Measurements from ENCODE around the gene PLA2G4F.

The PLA2G4F gene

GRCh38 chr15:42157981-42158765, 1.7 kb upstream of the PLA2G4F start:
- TF ChIP-seq POLR2A (IDR thresholded peaks at IDR 0.05; ENCODE audit: low read length) = peak; percentile 13
- no peak for TF ChIP-seq GATA1 (IDR thresholded peaks at IDR 0.05; ENCODE audit: low read depth, low read length)
- no peak for DNase-seq

- TF ChIP-seq POLR2A (IDR thresholded peaks at IDR 0.05; ENCODE audit: low read length) = no peak
- no peak for TF ChIP-seq GATA1 (IDR thresholded peaks at IDR 0.05; ENCODE audit: low read depth, low read length)
- DNase-seq = no peak
Observed at GRCh38 chr15:42157381-42157780, 945 bp upstream of the PLA2G4F start.

- TF ChIP-seq GATA1 (IDR thresholded peaks at IDR 0.05; ENCODE audit: low read depth, low read length) (no peak), POLR2A (IDR thresholded peaks at IDR 0.05; ENCODE audit: low read length) (no peak)
- DNase-seq = no peak
Observed at GRCh38 chr15:42155546-42156242, 742 bp downstream of the PLA2G4F start.

GRCh38 chr15:42154956-42155355, 1.5 kb downstream of the PLA2G4F start:
- DNase-seq = no peak
- TF ChIP-seq POLR2A (IDR thresholded peaks at IDR 0.05; ENCODE audit: low read length) = no peak

DNA sequence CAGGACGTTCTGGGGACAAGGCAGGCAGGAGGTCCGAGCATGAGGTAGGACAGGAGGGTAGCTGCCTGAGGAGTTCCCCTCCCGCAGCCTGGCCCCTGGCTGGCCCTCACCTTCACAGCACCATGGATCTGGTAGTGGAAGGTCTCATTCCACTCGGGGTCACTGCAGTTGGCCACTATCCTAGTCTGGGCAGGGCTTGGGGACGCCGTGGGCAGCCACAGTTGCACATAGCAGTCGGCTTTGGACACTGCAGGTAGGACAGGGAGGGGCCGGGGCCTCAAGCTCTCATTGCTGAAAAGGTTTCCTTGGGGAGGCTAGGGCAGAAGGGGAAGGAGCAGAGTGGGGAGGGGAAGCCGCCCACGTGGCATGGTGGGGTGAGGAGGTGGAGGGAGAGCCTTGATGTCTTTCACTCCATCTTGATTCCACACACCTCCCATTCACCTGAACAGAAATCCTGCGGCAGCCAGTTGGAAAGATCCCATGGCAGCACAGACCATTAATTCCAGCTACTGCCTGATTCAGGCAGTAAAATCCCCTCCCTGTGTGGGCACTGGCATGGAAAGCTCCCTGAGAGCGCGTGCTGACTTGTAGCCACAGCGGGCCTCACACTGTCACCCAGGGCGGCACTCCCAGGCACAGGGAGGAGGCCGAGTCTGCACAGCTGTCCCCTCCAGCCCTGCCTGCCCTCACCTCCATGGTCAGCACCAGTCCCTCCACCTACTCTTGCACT, 2.1 kb downstream of the PLA2G4F start:
- DNase-seq = no peak
- no peak for TF ChIP-seq GATA1 (IDR thresholded peaks at IDR 0.05; ENCODE audit: low read depth, low read length)
- no peak for TF ChIP-seq POLR2A (IDR thresholded peaks at IDR 0.05; ENCODE audit: low read length)

DNA sequence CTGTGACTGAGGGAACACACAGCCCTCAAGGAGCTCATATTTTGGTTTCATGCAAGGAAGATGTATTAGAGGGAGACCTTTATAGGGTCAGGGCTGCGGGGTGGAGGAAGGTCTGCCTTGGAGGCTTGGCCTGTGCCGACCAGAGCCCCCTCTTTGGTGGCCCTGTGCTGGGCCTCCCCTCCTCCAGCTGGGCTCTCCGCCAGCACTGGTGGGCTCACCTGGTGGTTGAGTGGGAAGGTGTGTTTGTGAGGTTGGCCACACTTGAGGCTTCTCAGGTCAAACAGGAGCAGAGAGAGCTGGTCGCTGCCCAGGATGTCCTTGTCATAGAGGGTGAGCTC, 2.6 kb downstream of the PLA2G4F start:
- DNase-seq = no peak
- TF ChIP-seq GATA1 (IDR thresholded peaks at IDR 0.05; ENCODE audit: low read depth, low read length) (no peak), POLR2A (IDR thresholded peaks at IDR 0.05; ENCODE audit: low read length) (no peak)

DNA sequence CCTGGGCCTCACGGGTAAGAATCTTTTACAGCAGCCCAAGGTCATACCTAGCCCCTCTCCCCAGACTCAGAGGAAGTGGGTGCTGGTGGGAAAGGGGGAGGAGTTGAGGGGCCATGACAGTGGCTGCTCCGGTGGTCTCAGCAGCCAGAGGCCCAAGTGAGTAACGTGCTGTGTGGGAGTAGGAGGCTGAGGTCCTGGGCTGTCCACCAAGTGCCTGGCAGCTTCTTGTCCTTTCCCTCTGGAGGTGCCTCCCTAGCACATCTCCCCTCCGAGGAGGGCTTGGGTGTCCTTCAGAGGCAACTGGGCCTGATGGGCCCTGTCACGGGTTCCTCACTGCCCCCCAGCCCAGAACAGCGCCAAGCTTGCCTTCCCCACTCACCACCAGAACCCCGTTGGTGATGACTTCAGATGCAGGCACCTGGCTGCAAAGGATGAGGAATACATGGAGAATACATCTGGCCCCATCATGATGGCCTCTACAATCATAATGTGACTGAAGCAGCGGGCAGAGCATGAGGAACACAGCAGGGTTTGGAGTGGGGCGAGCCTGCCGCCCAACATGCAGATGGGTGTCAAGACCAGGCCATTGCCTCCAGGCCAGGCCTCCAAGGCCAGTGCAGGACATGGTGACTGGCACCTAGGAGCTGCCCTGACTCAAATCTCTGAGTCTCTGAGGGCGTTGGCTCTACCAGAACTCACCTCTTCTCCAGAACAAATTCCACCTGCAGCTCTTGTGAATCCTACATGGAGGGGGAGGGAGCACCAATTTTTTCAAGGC, 3.3 kb downstream of the PLA2G4F start:
- DNase-seq = no peak
- TF ChIP-seq POLR2A (IDR thresholded peaks at IDR 0.05; ENCODE audit: low read length) (no peak), GATA1 (IDR thresholded peaks at IDR 0.05; ENCODE audit: low read depth, low read length) (no peak)

DNA sequence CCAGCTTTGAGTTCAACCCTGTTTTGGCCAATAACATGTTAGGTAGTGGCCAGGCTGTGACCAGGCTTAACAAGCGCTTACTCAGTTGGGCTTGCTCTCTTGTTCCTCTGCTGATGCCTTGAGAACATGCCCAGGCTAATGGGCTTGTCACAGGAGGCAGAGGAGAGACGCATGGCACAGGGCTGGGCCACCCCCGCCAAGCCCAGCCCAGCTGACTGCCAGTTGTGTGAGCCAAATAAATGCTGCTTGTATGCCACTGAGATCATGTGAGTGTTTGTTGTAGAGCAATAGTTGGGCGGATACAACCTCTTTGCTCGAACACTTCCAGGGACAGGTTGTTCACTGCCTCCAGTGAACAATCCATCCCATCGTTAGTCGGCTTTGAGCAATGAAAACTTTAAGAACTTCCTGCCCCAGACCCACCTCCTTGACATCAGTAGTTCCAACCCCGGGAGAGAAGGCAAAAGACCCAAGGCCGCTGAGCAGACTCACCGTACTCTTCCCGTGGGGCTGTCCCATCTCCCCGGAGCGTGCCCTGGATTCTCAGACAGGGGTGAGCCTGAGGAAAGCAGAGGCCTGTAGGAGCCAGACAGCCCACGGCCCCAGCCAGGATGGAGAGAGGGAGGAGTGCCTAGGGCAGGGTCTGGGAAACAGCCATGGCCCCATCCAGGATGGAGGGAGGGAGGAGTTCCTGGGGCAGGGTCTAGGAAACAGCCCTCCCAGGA, 4.1 kb downstream of the PLA2G4F start:
- no peak for DNase-seq
- TF ChIP-seq POLR2A (IDR thresholded peaks at IDR 0.05; ENCODE audit: low read length) (no peak), GATA1 (IDR thresholded peaks at IDR 0.05; ENCODE audit: low read depth, low read length) (no peak)

DNA sequence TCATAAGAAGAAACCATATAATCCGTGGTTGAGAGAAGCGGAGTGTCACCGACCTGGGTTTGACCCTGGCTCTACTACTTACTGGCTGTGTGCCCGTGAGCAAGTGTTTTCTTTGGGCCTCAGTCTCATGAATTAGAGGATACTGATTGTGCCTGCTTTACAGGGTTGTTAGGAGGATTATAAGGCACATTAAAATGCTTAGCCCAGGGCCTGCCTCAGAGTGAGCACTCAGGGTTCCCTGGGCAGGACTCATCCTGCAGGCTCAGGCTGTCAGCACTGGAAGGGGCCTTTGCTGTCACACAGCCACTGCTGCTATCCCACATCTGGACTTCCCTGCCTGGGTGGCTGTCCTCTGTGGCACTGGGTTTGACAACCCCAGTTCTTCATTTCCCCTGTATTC, 4.7 kb downstream of the PLA2G4F start:
- TF ChIP-seq GATA1 (IDR thresholded peaks at IDR 0.05; ENCODE audit: low read depth, low read length) (no peak), POLR2A (IDR thresholded peaks at IDR 0.05; ENCODE audit: low read length) (no peak)
- DNase-seq = no peak

- no peak for DNase-seq
- TF ChIP-seq POLR2A (IDR thresholded peaks at IDR 0.05; ENCODE audit: low read length) = no peak
- TF ChIP-seq GATA1 (IDR thresholded peaks at IDR 0.05; ENCODE audit: low read depth, low read length) = no peak
Observed at GRCh38 chr15:42151141-42151561, 5.3 kb downstream of the PLA2G4F start.

- no peak for DNase-seq
- TF ChIP-seq POLR2A (IDR thresholded peaks at IDR 0.05; ENCODE audit: low read length) (no peak), GATA1 (IDR thresholded peaks at IDR 0.05; ENCODE audit: low read depth, low read length) (no peak)
Observed at GRCh38 chr15:42150219-42150970, 6.0 kb downstream of the PLA2G4F start.

DNA sequence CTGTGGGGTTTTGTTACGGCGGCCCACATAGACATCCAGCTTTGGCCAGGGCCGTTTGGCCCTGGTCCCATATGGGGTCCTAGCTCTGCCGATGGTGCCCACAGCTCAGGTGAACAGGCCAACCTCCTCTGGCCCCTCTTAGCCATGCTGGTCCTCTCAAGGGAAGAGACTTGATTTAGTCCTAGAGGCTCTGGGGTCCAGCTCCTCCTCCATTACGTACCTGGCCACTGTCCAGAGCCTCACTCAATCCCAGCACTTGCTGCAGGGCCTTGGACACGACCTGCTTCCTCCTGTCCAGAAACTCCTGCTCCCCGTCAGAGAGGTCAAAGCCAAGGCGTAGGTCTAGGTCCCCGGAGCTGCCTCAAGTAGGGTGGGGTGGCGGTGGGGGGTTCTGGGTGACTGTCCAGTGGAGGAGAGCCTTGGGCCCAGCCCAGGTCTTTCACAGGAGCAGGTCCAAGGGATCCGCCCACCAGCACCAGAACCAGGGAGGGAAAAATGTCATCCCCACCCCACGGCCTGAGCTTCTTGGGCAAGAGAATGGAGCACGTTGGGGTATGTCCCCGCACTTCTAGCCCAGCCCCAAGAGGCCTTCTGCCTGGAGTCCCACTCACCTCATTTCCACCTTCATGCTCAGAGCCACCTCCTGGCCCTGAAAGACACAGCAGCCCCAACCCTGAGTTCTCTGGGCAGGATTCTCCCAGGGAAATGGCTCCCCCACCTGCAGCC, 6.8 kb downstream of the PLA2G4F start:
- TF ChIP-seq POLR2A (IDR thresholded peaks at IDR 0.05; ENCODE audit: low read length) = no peak
- no peak for TF ChIP-seq GATA1 (IDR thresholded peaks at IDR 0.05; ENCODE audit: low read depth, low read length)

More for the DNA sequence above, 6.8 kb downstream of the PLA2G4F start:
- no peak for DNase-seq
